Activated naive CD8-positive, alpha-beta T cell treated with anti-CD3 and anti-CD28 coated beads for 36 hours (primary cell): Measurements from ENCODE around the gene GSTT4. TPM values are rescaled to one million over a fixed set of nuclear protein-coding genes. Genes with fewer than 3 reads are reported as not detected.
"Not testable (repeated sequence)": the region's sequence is repeated elsewhere in the genome, so short reads cannot be mapped to it uniquely, and the experiment has no call there.

Source experiments
- DNase-seq: peaks from one replicate; pipeline ENCODE4 v3.0.0; 2021
- H3K27ac Mint-ChIP-seq: one replicate; pipeline ENCODE4 v1.8.0; 2022; ENCODE audit warnings: mild to moderate bottlenecking, moderate library complexity, mixed read lengths
- H3K27me3 Mint-ChIP-seq: one replicate; pipeline ENCODE4 v1.8.0; 2022; ENCODE audit warnings: mild to moderate bottlenecking, mixed read lengths
- H3K36me3 Mint-ChIP-seq: one replicate; pipeline ENCODE4 v1.8.0; 2021; ENCODE audit warnings: mild to moderate bottlenecking, mixed read lengths
- H3K4me1 Mint-ChIP-seq: one replicate; pipeline ENCODE4 v1.8.0; 2021; ENCODE audit warnings: mixed read lengths
- H3K4me3 Mint-ChIP-seq: one replicate; pipeline ENCODE4 v1.8.0; 2022; ENCODE audit warnings: mild to moderate bottlenecking, moderate library complexity, mixed read lengths
- H3K9me3 Mint-ChIP-seq: one replicate; pipeline ENCODE4 v1.8.0; 2022; ENCODE audit warnings: mixed read lengths
- total RNA-seq, 2 experiments: library from RNA; stranded (reverse); gene quantifications; one replicate each; pipeline ENCODE4 v1.2.3, GENCODE V29; 2021

Gene GSTT4
- total RNA-seq, 2 experiments from 2014 or later = not detected

GRCh38 chr22:23986538-23987178 lies 18.6 kb downstream of the GSTT4 start:
- H3K27me3 Mint-ChIP-seq, DNase-seq, H3K9me3 Mint-ChIP-seq, H3K4me1 Mint-ChIP-seq, H3K36me3 Mint-ChIP-seq, H3K27ac Mint-ChIP-seq, H3K4me3 Mint-ChIP-seq: not testable (repeated sequence)

- H3K27ac Mint-ChIP-seq, DNase-seq, H3K4me3 Mint-ChIP-seq, H3K27me3 Mint-ChIP-seq, H3K9me3 Mint-ChIP-seq, H3K4me1 Mint-ChIP-seq, H3K36me3 Mint-ChIP-seq: not testable (repeated sequence)
These were observed 19.2 kb downstream of the GSTT4 start for GRCh38 chr22:23986089-23986488.

GRCh38 chr22:23984430-23984829 lies 20.8 kb downstream of the GSTT4 start:
- H3K4me3 Mint-ChIP-seq = no peak overlapping the region
- H3K27me3 Mint-ChIP-seq = no peaks in the 10 kb centered on the region
- no peaks in the 10 kb centered on the region for H3K4me1 Mint-ChIP-seq
- H3K36me3 Mint-ChIP-seq = no peaks in the 10 kb centered on the region
- no peaks in the 10 kb centered on the region for H3K9me3 Mint-ChIP-seq
- H3K27ac Mint-ChIP-seq = no peak overlapping the region
- no peak for DNase-seq

- not testable (repeated sequence) for H3K36me3 Mint-ChIP-seq, H3K9me3 Mint-ChIP-seq, H3K27ac Mint-ChIP-seq, H3K4me3 Mint-ChIP-seq, DNase-seq, H3K4me1 Mint-ChIP-seq, H3K27me3 Mint-ChIP-seq
These were observed 24.7 kb downstream of the GSTT4 start for GRCh38 chr22:23980567-23980966.

- H3K27me3 Mint-ChIP-seq, H3K4me3 Mint-ChIP-seq, H3K4me1 Mint-ChIP-seq, H3K27ac Mint-ChIP-seq, H3K36me3 Mint-ChIP-seq, H3K9me3 Mint-ChIP-seq, DNase-seq: not testable (repeated sequence)
These were observed 25.6 kb downstream of the GSTT4 start, which contains the start of gene GSTT2 for GRCh38 chr22:23979557-23980240. TSS of gene GSTT2 (plus strand) at chr22:23980134.

- not testable (repeated sequence) for H3K4me1 Mint-ChIP-seq, H3K27me3 Mint-ChIP-seq, H3K9me3 Mint-ChIP-seq, H3K27ac Mint-ChIP-seq, DNase-seq, H3K36me3 Mint-ChIP-seq, H3K4me3 Mint-ChIP-seq
These were observed 27.9 kb downstream of the GSTT4 start for GRCh38 chr22:23977304-23977703.

GRCh38 chr22:23974836-23975352 lies 30.4 kb downstream of the GSTT4 start:
- H3K4me1 Mint-ChIP-seq, H3K9me3 Mint-ChIP-seq, H3K4me3 Mint-ChIP-seq, H3K27me3 Mint-ChIP-seq, H3K36me3 Mint-ChIP-seq, DNase-seq, H3K27ac Mint-ChIP-seq: not testable (repeated sequence)

GRCh38 chr22:23974345-23974744 lies 30.9 kb downstream of the GSTT4 start, which contains the start of gene DDT:
TSS of gene DDT (minus strand) at chr22:23974441. CDS start at chr22:23974414, 27 bp downstream.
- DNase-seq, H3K4me3 Mint-ChIP-seq, H3K27ac Mint-ChIP-seq: not testable (repeated sequence)

GRCh38 chr22:23971927-23972326 lies 33.3 kb downstream of the GSTT4 start:
- H3K4me3 Mint-ChIP-seq, H3K9me3 Mint-ChIP-seq, H3K4me1 Mint-ChIP-seq, DNase-seq, H3K27ac Mint-ChIP-seq, H3K27me3 Mint-ChIP-seq: not testable (repeated sequence)
- peaks cover 12% of the 10 kb centered on the region for H3K36me3 Mint-ChIP-seq

More at GRCh38 chr22:23974345-23974744, 30.9 kb downstream of the GSTT4 start, which contains the start of gene DDT:
- not testable (repeated sequence) for H3K36me3 Mint-ChIP-seq, H3K4me1 Mint-ChIP-seq, H3K27me3 Mint-ChIP-seq, H3K9me3 Mint-ChIP-seq

- H3K4me3 Mint-ChIP-seq = no peak overlapping the region
- H3K36me3 Mint-ChIP-seq = peaks cover 12% of the 10 kb centered on the region
- no peak overlapping the region for H3K27ac Mint-ChIP-seq
- H3K9me3 Mint-ChIP-seq = no peaks in the 10 kb centered on the region
- peaks cover 7% of the 10 kb centered on the region for H3K4me1 Mint-ChIP-seq
- no peak for DNase-seq
- no peaks in the 10 kb centered on the region for H3K27me3 Mint-ChIP-seq
These were observed 34.3 kb downstream of the GSTT4 start for GRCh38 chr22:23970816-23971486.

GRCh38 chr22:23970201-23970641 lies 35.0 kb downstream of the GSTT4 start:
- no peak for DNase-seq
- no peaks in the 10 kb centered on the region for H3K27me3 Mint-ChIP-seq
- no peak overlapping the region for H3K27ac Mint-ChIP-seq
- H3K4me3 Mint-ChIP-seq = no peak overlapping the region
- H3K4me1 Mint-ChIP-seq = peaks cover 7% of the 10 kb centered on the region
- peaks cover 12% of the 10 kb centered on the region for H3K36me3 Mint-ChIP-seq
- H3K9me3 Mint-ChIP-seq = no peaks in the 10 kb centered on the region

- Mint-ChIP-seq H3K27me3 (no peaks in the 10 kb centered on the region), H3K27ac (no peak overlapping the region), H3K9me3 (no peaks in the 10 kb centered on the region), H3K4me1 (peaks cover 7% of the 10 kb centered on the region), H3K4me3 (no peak overlapping the region), H3K36me3 (peaks cover 12% of the 10 kb centered on the region)
- DNase-seq = no peak
These were observed 36.2 kb downstream of the GSTT4 start for GRCh38 chr22:23969071-23969470.

- H3K36me3 Mint-ChIP-seq = peaks cover 12% of the 10 kb centered on the region
- H3K27ac Mint-ChIP-seq, H3K9me3 Mint-ChIP-seq, DNase-seq, H3K4me3 Mint-ChIP-seq, H3K27me3 Mint-ChIP-seq, H3K4me1 Mint-ChIP-seq: not testable (repeated sequence)
These were observed 38.7 kb downstream of the GSTT4 start, which contains the start of gene DDTL for GRCh38 chr22:23966568-23966967. TSS of gene DDTL (plus strand) at chr22:23966888. CDS start at chr22:23966915, 27 bp downstream.

- peaks cover 12% of the 10 kb centered on the region for H3K36me3 Mint-ChIP-seq
- not testable (repeated sequence) for H3K27me3 Mint-ChIP-seq, H3K4me1 Mint-ChIP-seq, H3K9me3 Mint-ChIP-seq, H3K27ac Mint-ChIP-seq, H3K4me3 Mint-ChIP-seq, DNase-seq
These were observed 39.2 kb downstream of the GSTT4 start for GRCh38 chr22:23966094-23966493.

GRCh38 chr22:23961084-23961771 lies 44.0 kb downstream of the GSTT4 start, which contains the start of gene GSTT2B:
TSS of gene GSTT2B (minus strand) at chr22:23961195. CDS start at chr22:23961131, 64 bp downstream.
- not testable (repeated sequence) for H3K9me3 Mint-ChIP-seq, H3K4me1 Mint-ChIP-seq

More at GRCh38 chr22:23961084-23961771, 44.0 kb downstream of the GSTT4 start, which contains the start of gene GSTT2B:
- H3K27me3 Mint-ChIP-seq, DNase-seq, H3K4me3 Mint-ChIP-seq, H3K27ac Mint-ChIP-seq, H3K36me3 Mint-ChIP-seq: not testable (repeated sequence)
